CD4-positive, alpha-beta T cell treated with Interleukin-21 for 1 hour (primary cell): Measurements from ENCODE around the gene MIS18BP1.
A peak's percentile ranks its signal among the peaks of the same experiment; 100 is the strongest.
"Not testable (repeated sequence)": the region's sequence is repeated elsewhere in the genome, so short reads cannot be mapped to it uniquely, and the experiment has no call there.

Experiments
- DNase-seq: peaks from one replicate; pipeline ENCODE4 v3.0.0-alpha.2; 2020

The MIS18BP1 gene

GRCh38 chr14:45242706-45243105 lies 10.3 kb downstream of the MIS18BP1 start:
- DNase-seq = no peak

GRCh38 chr14:45238988-45239387 lies 14.0 kb downstream of the MIS18BP1 start:
- no peak for DNase-seq

- no peak for DNase-seq
Observed at GRCh38 chr14:45227566-45227965, 25.4 kb downstream of the MIS18BP1 start.

- DNase-seq = no peak
Observed at GRCh38 chr14:45222485-45223262, 30.3 kb downstream of the MIS18BP1 start.

GRCh38 chr14:45214341-45214740 lies 38.7 kb downstream of the MIS18BP1 start:
- DNase-seq = not testable (repeated sequence)

GRCh38 chr14:45213716-45214115 lies 39.3 kb downstream of the MIS18BP1 start:
- DNase-seq = not testable (repeated sequence)

- no peak for DNase-seq
Observed at GRCh38 chr14:45212231-45212630, 40.8 kb downstream of the MIS18BP1 start.

GRCh38 chr14:45211295-45211694 lies 41.7 kb downstream of the MIS18BP1 start:
- no peak for DNase-seq

GRCh38 chr14:45210159-45210558 lies 42.8 kb downstream of the MIS18BP1 start:
- DNase-seq = no peak

GRCh38 chr14:45204241-45204640 lies 48.8 kb downstream of the MIS18BP1 start:
- no peak for DNase-seq

- DNase-seq = peak; percentile 21
Observed at GRCh38 chr14:45201905-45202304, 51.1 kb downstream of the MIS18BP1 start.

GRCh38 chr14:45199230-45199629 lies 53.8 kb downstream of the MIS18BP1 start:
- no peak for DNase-seq

- no peak for DNase-seq
Observed at GRCh38 chr14:45198551-45198950, 54.5 kb downstream of the MIS18BP1 start.

- no peak for DNase-seq
Observed at GRCh38 chr14:45194964-45195363, 58.0 kb downstream of the MIS18BP1 start.

- no peak for DNase-seq
Observed at GRCh38 chr14:45185100-45185814, 67.7 kb downstream of the MIS18BP1 start.

- DNase-seq = no peak
Observed at GRCh38 chr14:45181806-45182205, 71.2 kb downstream of the MIS18BP1 start.

- no peak for DNase-seq
Observed at GRCh38 chr14:45181329-45181728, 71.7 kb downstream of the MIS18BP1 start.

- no peak for DNase-seq
Observed at GRCh38 chr14:45177076-45177475, 75.9 kb downstream of the MIS18BP1 start.

- no peak for DNase-seq
Observed at GRCh38 chr14:45169906-45170305, 83.1 kb downstream of the MIS18BP1 start.

GRCh38 chr14:45156067-45156466 lies 96.9 kb downstream of the MIS18BP1 start:
- no peak for DNase-seq
